ENCODE results near the gene INPP1.

The INPP1 gene

GRCh38 chr2:190409616-190410015, 66.2 kb downstream of the INPP1 start:
- DNase-seq (ENCODE audit: low read depth), result no peak

GRCh38 chr2:190410166-190410565, 66.8 kb downstream of the INPP1 start:
- DNase-seq (ENCODE audit: low read depth), result no peak

- no peak for DNase-seq (ENCODE audit: low read depth)
Measured at GRCh38 chr2:190412966-190413365, 69.6 kb downstream of the INPP1 start.

GRCh38 chr2:190413421-190413820, 70.0 kb downstream of the INPP1 start:
- no peak for DNase-seq (ENCODE audit: low read depth)

GRCh38 chr2:190415251-190415650, 71.9 kb downstream of the INPP1 start:
- no peak for DNase-seq (ENCODE audit: low read depth)

- no peak for DNase-seq (ENCODE audit: low read depth)
Measured at GRCh38 chr2:190415794-190416775, 72.7 kb downstream of the INPP1 start.

- no peak for DNase-seq (ENCODE audit: low read depth)
Measured at GRCh38 chr2:190417045-190417842, 73.9 kb downstream of the INPP1 start.

GRCh38 chr2:190418727-190419126, 75.3 kb downstream of the INPP1 start:
- DNase-seq (ENCODE audit: low read depth), result no peak

- no peak for DNase-seq (ENCODE audit: low read depth)
Measured at GRCh38 chr2:190420801-190421200, 77.4 kb downstream of the INPP1 start.
